ENCODE results near the gene WDR77. TPM values are rescaled to one million over a fixed set of nuclear protein-coding genes. Genes with fewer than 3 reads are reported as not detected.

WDR77 gene
- total and polyA plus RNA-seq, 2 donors (not counting 1 experiment from before 2014, with no cell fraction given) = 21.8 to 62.0 TPM

DNA sequence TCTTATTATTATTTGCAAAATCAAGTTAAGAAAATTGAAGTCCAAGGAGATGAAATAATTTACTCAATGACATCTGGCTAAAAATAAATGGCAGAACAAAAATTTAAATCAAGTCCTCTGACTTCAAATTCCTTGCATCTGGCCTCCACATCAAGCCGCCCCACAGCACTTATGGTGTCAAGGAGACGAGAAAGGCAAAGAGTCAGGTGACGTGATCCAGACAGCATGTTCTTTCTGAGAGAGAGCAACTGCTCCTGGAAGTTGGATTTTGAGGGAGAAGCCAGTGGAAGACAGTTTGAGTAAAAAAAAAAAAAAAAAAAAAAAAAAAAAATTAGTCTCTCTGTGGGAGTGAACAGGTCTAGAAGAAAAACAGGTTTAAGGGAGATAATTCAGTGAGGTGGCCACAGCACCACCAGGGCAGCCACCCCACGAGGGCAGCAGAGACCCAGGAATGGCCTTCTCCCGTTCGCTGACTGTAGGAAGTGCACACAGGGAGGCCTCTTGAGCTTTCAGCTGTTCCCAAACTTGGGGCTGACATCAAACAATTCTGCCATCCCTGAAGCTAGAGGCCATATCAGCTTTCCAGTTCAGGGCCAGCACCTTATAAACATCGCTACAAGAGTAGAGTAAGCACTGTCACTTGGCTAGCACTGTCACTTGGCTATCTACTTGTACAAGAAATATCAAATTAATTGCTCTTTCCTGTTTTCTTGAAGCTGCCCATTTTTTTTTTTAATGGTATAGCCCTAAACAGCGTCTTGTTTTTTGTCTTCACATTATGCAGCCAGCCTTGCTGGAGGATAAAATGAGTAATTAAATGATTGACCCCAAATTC lies 32.5 kb upstream of the WDR77 start:
- Histone ChIP-seq H3K4me3 (replicated peaks in 1 of 4; ENCODE audit: control extremely low read depth in 1 of 4, insufficient read depth in 1 of 4, low read depth in 3 of 4, low read length in 4 of 4) (no peak overlapping the region), H3K4me1 (ENCODE audit: control insufficient read depth, extremely low read depth, insufficient read depth, low read length) (no peaks in the 10 kb centered on the region), H3K9me3 (ENCODE audit: control insufficient read depth, insufficient read depth, low read depth, low read length) (no peaks in the 10 kb centered on the region), H3K9ac (ENCODE audit: insufficient read depth, low read length) (no peak overlapping the region), H3K36me3 (ENCODE audit: control insufficient read depth, insufficient read depth, low read length) (no peaks in the 10 kb centered on the region), H3K79me2 (ENCODE audit: control insufficient read depth, insufficient read depth, low read length) (no peaks in the 10 kb centered on the region), H4K20me1 (ENCODE audit: control insufficient read depth, extremely low read depth, insufficient read depth, low read length) (no peaks in the 10 kb centered on the region), H2AFZ (ENCODE audit: low read length) (no peak overlapping the region), H3K27ac (ENCODE audit: insufficient read depth, low read length) (no peak overlapping the region), H3K4me2 (ENCODE audit: extremely low read depth, insufficient read depth, low read length) (no peak overlapping the region), H3K27me3 (ENCODE audit: control insufficient read depth, insufficient read depth, low read length) (no peaks in the 10 kb centered on the region)
- no peak for TF ChIP-seq EZH2 (IDR thresholded peaks at IDR 0.05; ENCODE audit: low read length, missing control alignments)
- TF ChIP-seq, protein P1, sequence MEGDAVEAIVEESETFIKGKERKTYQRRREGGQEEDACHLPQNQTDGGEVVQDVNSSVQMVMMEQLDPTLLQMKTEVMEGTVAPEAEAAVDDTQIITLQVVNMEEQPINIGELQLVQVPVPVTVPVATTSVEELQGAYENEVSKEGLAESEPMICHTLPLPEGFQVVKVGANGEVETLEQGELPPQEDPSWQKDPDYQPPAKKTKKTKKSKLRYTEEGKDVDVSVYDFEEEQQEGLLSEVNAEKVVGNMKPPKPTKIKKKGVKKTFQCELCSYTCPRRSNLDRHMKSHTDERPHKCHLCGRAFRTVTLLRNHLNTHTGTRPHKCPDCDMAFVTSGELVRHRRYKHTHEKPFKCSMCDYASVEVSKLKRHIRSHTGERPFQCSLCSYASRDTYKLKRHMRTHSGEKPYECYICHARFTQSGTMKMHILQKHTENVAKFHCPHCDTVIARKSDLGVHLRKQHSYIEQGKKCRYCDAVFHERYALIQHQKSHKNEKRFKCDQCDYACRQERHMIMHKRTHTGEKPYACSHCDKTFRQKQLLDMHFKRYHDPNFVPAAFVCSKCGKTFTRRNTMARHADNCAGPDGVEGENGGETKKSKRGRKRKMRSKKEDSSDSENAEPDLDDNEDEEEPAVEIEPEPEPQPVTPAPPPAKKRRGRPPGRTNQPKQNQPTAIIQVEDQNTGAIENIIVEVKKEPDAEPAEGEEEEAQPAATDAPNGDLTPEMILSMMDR (conservative IDR thresholded peaks at IDR 0.05 in 1 of 2, IDR thresholded peaks at IDR 0.05 in 1 of 2; ENCODE audit: low read depth in 1 of 2, low read length in 2 of 2) = peak; percentile 82 to 84
- DNase-seq (ENCODE audit: low read depth in 2 of 2) = peak; percentile 45 to 70

DNA sequence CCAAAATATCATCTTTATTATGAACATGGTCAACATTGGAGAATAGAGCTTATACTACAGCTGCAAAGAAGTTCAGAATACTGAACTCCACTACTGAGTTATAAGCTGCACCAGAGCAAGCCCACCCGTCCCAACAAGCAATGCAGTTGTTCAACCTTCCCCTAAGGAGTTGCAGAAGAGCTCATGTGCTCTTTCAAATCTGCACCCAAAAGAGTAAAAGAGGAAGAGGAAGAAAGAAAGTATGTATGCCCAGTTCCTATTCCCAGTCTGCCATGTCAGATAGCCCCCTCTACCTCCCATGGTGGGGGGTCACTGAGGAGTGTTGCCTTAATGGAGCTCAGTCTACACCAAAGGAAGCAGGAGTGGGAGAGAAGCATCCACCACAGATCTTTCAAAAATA lies 31.6 kb upstream of the WDR77 start:
- TF ChIP-seq, protein P1 (conservative IDR thresholded peaks at IDR 0.05 in 1 of 2, IDR thresholded peaks at IDR 0.05 in 1 of 2; ENCODE audit: low read depth in 1 of 2, low read length in 2 of 2) = no peak
- TF ChIP-seq EZH2 (IDR thresholded peaks at IDR 0.05; ENCODE audit: low read length, missing control alignments) = no peak
- Histone ChIP-seq H3K79me2 (ENCODE audit: control insufficient read depth, insufficient read depth, low read length) (no peaks in the 10 kb centered on the region), H2AFZ (ENCODE audit: low read length) (no peak overlapping the region)

DNA sequence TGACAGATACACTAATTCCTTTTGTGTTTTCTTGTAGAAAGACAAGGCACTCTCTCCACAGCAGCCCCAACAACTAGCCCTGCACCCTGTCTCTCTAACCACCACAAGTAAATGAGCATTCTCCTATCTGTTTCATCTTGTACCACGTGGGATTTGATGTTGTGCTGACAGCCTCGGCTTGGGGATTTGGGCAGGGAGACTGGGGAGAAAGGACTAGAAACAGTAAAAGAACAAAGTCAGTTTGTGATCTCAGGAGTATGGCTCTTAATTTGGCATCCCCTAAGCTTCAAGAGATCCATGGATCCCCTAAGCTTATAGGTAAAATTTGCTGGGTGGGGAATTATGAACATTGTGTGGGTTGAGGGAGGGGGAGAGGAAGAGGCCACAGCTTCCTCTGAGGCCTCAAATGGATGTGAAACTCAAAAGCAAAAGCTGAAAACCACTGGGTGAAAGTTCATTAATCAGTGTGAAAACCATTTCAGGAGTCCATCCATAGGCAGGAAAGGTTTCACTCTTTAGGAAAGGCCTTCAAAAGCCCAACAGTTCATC lies 27.8 kb upstream of the WDR77 start:
- Histone ChIP-seq H3K36me3 (ENCODE audit: control insufficient read depth, insufficient read depth, low read length) (no peaks in the 10 kb centered on the region), H3K9ac (ENCODE audit: insufficient read depth, low read length) (no peak overlapping the region), H3K79me2 (ENCODE audit: control insufficient read depth, insufficient read depth, low read length) (no peaks in the 10 kb centered on the region), H3K9me3 (ENCODE audit: control insufficient read depth, insufficient read depth, low read depth, low read length) (no peaks in the 10 kb centered on the region), H3K4me3 (replicated peaks in 1 of 4; ENCODE audit: control extremely low read depth in 1 of 4, insufficient read depth in 1 of 4, low read depth in 3 of 4, low read length in 4 of 4) (no peak overlapping the region), H3K27ac (ENCODE audit: insufficient read depth, low read length) (no peak overlapping the region), H3K4me2 (ENCODE audit: extremely low read depth, insufficient read depth, low read length) (no peak overlapping the region), H4K20me1 (ENCODE audit: control insufficient read depth, extremely low read depth, insufficient read depth, low read length) (no peaks in the 10 kb centered on the region), H2AFZ (ENCODE audit: low read length) (no peak overlapping the region), H3K4me1 (ENCODE audit: control insufficient read depth, extremely low read depth, insufficient read depth, low read length) (no peaks in the 10 kb centered on the region), H3K27me3 (ENCODE audit: control insufficient read depth, insufficient read depth, low read length) (no peaks in the 10 kb centered on the region)
- TF ChIP-seq EZH2 (IDR thresholded peaks at IDR 0.05; ENCODE audit: low read length, missing control alignments) = no peak
- TF ChIP-seq, protein P1 (conservative IDR thresholded peaks at IDR 0.05 in 1 of 2, IDR thresholded peaks at IDR 0.05 in 1 of 2; ENCODE audit: low read depth in 1 of 2, low read length in 2 of 2) = no peak
- DNase-seq (ENCODE audit: low read depth in 2 of 2) = no peak

More for the DNA sequence above, 31.6 kb upstream of the WDR77 start:
- Histone ChIP-seq H3K9ac (ENCODE audit: insufficient read depth, low read length) (no peak overlapping the region), H3K9me3 (ENCODE audit: control insufficient read depth, insufficient read depth, low read depth, low read length) (no peaks in the 10 kb centered on the region), H4K20me1 (ENCODE audit: control insufficient read depth, extremely low read depth, insufficient read depth, low read length) (no peaks in the 10 kb centered on the region), H3K4me1 (ENCODE audit: control insufficient read depth, extremely low read depth, insufficient read depth, low read length) (no peaks in the 10 kb centered on the region), H3K27ac (ENCODE audit: insufficient read depth, low read length) (no peak overlapping the region), H3K4me3 (replicated peaks in 1 of 4; ENCODE audit: control extremely low read depth in 1 of 4, insufficient read depth in 1 of 4, low read depth in 3 of 4, low read length in 4 of 4) (no peak overlapping the region), H3K36me3 (ENCODE audit: control insufficient read depth, insufficient read depth, low read length) (no peaks in the 10 kb centered on the region), H3K27me3 (ENCODE audit: control insufficient read depth, insufficient read depth, low read length) (no peaks in the 10 kb centered on the region), H3K4me2 (ENCODE audit: extremely low read depth, insufficient read depth, low read length) (no peak overlapping the region)
- DNase-seq (ENCODE audit: low read depth in 2 of 2) = no peak
